AG09319 (cell line): ENCODE data around the gene PSMD9.

ENCODE experiments used
- DNase-seq: peaks from one replicate; pipeline ENCODE4 v3.0.0-alpha.2; 2010; ENCODE audit warnings: low read depth; ENCODE audit errors: extremely low read depth
- TF ChIP-seq, protein P1 (sequence below): IDR thresholded peaks from 2 replicates; pipeline ENCODE4 v1.5.1; 2011; ENCODE audit warnings: low read depth, mild to moderate bottlenecking, inconsistent platforms, low read length, moderate library complexity

Gene PSMD9

DNA sequence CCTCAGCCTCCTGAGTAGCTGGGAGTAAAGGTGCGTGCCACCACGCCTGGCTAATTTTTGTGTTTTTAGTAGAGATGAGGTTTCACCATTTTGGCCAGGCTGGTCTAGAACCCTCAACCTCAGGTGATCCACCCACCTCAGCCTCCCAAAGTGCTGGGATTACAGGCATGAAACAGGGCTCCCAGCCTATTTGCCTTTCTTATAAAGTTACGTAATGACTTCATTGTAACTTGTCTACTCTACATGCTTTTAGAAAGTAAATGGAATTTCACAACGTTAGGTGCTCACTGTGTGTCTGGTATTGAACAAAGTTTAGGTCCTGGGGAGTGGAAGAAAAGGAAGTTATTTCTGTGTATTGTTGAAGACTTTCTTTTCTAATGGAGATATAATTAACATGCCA, 42.3 kb downstream of the PSMD9 start:
- DNase-seq = no peak
- TF ChIP-seq, protein P1, sequence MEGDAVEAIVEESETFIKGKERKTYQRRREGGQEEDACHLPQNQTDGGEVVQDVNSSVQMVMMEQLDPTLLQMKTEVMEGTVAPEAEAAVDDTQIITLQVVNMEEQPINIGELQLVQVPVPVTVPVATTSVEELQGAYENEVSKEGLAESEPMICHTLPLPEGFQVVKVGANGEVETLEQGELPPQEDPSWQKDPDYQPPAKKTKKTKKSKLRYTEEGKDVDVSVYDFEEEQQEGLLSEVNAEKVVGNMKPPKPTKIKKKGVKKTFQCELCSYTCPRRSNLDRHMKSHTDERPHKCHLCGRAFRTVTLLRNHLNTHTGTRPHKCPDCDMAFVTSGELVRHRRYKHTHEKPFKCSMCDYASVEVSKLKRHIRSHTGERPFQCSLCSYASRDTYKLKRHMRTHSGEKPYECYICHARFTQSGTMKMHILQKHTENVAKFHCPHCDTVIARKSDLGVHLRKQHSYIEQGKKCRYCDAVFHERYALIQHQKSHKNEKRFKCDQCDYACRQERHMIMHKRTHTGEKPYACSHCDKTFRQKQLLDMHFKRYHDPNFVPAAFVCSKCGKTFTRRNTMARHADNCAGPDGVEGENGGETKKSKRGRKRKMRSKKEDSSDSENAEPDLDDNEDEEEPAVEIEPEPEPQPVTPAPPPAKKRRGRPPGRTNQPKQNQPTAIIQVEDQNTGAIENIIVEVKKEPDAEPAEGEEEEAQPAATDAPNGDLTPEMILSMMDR = no peak

DNA sequence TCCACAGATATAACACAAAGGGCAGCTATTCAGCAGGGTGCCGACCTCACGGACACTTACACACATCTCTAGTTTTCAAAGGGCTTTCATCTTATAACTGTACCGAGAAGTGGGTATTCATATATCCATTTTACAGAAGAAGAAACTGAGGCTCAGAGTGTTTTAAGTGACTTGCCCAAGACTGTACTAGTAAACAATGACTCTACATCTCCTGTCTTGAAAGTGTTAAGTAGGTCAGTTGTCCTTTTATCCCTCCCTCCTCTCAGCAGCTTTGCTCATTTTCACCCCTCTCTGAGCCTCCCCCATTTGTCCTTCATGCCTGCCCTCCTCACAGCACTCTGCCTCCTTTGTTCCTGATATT, 43.6 kb downstream of the PSMD9 start:
- TF ChIP-seq, protein P1 = no peak
- DNase-seq = no peak

DNA sequence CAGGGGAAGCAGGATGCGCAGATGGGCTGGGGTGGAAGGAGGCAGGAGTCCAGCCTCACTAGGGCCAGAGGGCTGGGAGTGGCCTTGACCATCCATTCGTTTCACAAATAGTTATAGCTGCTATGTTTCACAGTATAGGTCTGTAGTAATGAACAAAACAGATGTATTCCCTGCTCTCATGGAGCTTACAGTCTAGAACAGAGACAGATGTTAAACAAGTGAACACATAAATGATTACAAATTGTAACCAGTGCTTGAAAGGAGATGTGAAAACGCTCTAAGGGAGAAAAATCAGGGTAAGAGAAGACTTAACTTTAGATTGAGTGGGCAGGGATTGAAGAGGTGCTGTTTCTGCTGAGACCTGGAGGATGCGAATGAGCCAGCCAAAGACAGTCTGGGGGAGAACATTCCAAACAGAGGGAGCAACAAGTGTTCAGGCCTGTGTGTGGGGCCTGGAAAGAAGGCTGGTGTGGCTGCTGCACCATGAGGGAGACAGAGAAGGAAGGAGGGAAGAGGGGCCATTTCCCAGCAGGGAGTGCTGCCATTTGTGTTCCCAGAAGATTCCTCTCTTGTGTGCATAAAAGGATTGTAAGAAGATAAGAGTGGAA, 44.4 kb downstream of the PSMD9 start:
- no peak for DNase-seq
- TF ChIP-seq, protein P1 = no peak

DNA sequence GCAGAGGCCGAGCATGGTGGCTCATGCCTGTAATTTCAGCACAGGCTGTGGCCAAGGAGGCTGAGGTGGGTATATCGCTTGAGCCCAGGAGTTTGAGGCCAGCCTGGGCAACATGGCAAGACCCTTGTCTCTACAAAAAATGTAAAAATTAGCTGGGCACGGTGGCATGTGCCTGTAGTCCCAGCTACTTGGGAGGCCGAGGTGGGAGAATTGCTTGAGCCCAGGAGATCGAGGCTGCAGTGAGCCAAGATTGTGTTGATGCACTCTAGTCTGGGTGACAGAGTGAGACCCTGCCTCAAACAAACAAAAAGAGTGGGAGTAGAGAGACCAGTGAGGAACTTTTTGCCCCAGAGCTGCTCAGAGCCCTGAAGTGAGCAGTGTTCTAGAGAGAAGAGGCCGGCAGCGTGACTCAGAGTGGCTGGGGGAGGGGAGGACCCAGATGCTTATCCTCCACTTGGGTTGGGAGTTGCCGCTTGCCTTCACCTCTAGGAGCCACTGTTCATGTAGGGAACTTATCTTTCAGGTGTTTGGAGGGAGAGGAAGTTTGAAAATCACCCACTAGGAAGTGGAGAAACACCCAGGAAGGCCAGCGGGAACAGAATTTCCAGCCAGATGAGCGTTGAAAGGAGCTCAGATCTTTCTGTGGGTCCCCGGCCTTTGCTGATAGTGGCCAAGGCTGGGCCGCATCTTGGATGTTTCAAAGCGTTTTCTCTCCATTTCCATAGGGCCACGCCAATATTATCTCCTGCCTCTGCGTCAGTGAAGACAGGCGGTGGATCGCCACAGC, 45.1 kb downstream of the PSMD9 start:
- no peak for DNase-seq
- TF ChIP-seq, protein P1 = no peak

DNA sequence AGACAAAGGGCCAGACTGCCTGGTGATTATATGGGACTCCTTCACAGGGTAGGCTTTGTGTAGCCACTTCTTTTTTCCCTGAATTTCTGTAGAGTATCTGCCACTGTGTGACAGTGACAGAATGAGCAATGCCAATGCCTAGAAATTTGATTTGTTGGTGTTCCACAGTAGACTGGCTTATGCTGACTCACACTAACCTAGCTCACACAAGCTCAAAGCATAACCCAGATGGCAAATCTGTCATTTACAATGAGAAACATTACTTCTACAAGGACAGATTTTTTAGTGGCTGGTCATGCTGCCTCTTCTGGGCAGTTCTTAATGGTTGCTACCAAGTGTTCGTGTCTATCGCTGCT, 45.7 kb downstream of the PSMD9 start:
- no peak for DNase-seq
- TF ChIP-seq, protein P1 = no peak

DNA sequence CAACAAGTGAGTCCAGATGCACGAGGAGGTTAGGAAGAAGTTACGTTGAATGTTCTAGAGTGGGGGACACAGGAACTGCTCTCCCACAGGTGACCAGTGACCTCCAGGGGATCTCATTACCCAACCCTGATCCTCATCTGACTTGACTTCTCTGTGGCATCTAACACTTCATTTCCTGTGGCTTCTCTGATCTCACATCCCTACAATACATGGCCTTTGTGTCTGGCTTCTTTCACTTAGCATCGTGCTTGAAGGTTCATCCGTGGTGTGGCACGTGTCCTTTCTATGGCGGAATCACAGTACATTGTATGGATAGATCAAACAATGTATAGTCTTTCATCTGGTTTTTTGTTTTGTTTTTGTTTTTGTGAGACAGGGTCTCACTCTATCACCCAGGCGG, 49.1 kb downstream of the PSMD9 start:
- no peak for DNase-seq
- TF ChIP-seq, protein P1 = no peak

DNA sequence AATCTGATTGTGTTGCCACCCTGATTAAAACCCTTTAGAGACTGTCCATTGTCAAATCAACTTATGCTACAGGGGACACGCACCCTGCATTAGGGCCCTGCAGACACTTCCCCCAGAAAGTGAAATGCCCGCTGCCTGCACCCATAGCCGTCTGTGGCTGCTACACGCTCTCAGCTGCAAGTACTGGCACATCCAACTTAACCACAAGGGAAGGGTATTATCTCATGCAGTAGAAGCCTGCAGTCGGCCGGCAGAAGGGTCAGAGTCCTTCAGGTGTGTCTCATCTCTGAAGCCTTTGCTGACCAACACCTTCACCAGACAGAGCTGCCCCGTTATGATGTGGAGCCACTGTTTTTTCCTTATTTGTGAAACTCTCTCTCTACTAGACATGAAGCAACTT, 50.6 kb downstream of the PSMD9 start:
- TF ChIP-seq, protein P1 = no peak
- no peak for DNase-seq
